Endothelial cell of umbilical vein (primary cell): ENCODE data around the gene CT47C1. TPM values are rescaled to one million over a fixed set of nuclear protein-coding genes. Genes with fewer than 3 reads are reported as not detected.

Experiments used
- BruUV-seq: library from RNA; stranded (reverse); fragments of 400-500 nt; replicated peaks from 2 replicates; lab custom pipeline; 2021; lab: Mats Ljungman, UMichigan
- CTCF ChIA-PET: fragments of 300-600, 350-600 bp; sonication (Branson Sonifier 250); formaldehyde crosslinking; loops from one replicate; lab custom pipeline; 2021; ENCODE audit warnings: antibody characterized with exemption, inconsistent platforms; lab: Charles Lee
- POLR2A ChIA-PET: fragments of 300-600, 350-600 bp; sonication (Branson Sonifier 250); formaldehyde crosslinking; loops from one replicate; lab custom pipeline; 2021; ENCODE audit warnings: antibody characterized with exemption, inconsistent platforms; lab: Charles Lee
- DNase-seq: peaks from one replicate; pipeline ENCODE4 v3.0.0-alpha.2; 2011; ENCODE audit warnings: low read depth, low spot score
- FAIRE-seq: peaks from 2 replicates; lab custom pipeline; 2011; peaks lifted over from hg19 to GRCh38; lab: Jason Lieb, UNC
- H2AFZ ChIP-seq: 2 replicates; pipeline ENCODE4 v1.6.0; 2012; ENCODE audit warnings: low read depth, low read length, control low read depth, inconsistent platforms
- H3K27ac ChIP-seq: 2 replicates; pipeline ENCODE4 v1.5.1; 2011; ENCODE audit warnings: low read depth, mild to moderate bottlenecking, control low read depth, low read length, moderate library complexity; ENCODE audit not compliant: insufficient read depth
- H3K27me3 ChIP-seq, 2 experiments: 2 replicates each; pipeline versions ENCODE4 v1.6.0 to v1.6.1; 2011; ENCODE audit warnings: low read length in 2 of 2, mixed read lengths in 1 of 2; ENCODE audit not compliant: control insufficient read depth in 2 of 2, insufficient read depth in 2 of 2
- H3K36me3 ChIP-seq, 2 experiments: 2 replicates in 1 of 2; 3 replicates in 1 of 2; pipeline ENCODE4 v1.5.1; 2011; ENCODE audit warnings: low read length in 2 of 2, mild to moderate bottlenecking in 1 of 2, moderate library complexity in 1 of 2; ENCODE audit not compliant: control insufficient read depth in 2 of 2, insufficient read depth in 2 of 2; ENCODE audit errors: extremely low read depth in 1 of 2
- H3K4me1 ChIP-seq: 3 replicates; pipeline ENCODE4 v1.5.1; 2011; ENCODE audit warnings: mild to moderate bottlenecking, low read length; ENCODE audit not compliant: control insufficient read depth, insufficient read depth; ENCODE audit errors: extremely low read depth
- H3K4me2 ChIP-seq: 2 replicates; pipeline ENCODE4 v1.6.1; 2011; ENCODE audit warnings: low read length, control low read depth, mixed read lengths; ENCODE audit not compliant: insufficient read depth
- H3K4me3 ChIP-seq, 3 experiments: fragments of 200-600 bp in 1 of 3; sonication (generic), shearing (Covaris generic) in 1 of 3; replicated peaks in 1 of 3; 2 replicates each; pipeline ENCODE4 v1.5.1; 2011 to 2016; ENCODE audit warnings: control low read depth in 3 of 3, low read length in 3 of 3, mild to moderate bottlenecking in 2 of 3, inconsistent platforms in 1 of 3, low read depth in 1 of 3, moderate library complexity in 1 of 3; ENCODE audit not compliant: insufficient read depth in 1 of 3
- H3K79me2 ChIP-seq: 2 replicates; pipeline ENCODE4 v1.6.0; 2012; ENCODE audit warnings: low read length, inconsistent platforms; ENCODE audit not compliant: control insufficient read depth, insufficient read depth
- H3K9ac ChIP-seq: replicated peaks from 2 replicates; pipeline ENCODE3; 2011; ENCODE audit warnings: low read length, control low read depth; ENCODE audit not compliant: insufficient read depth; ENCODE audit errors: extremely low read depth
- H3K9me1 ChIP-seq: replicated peaks from 3 replicates; pipeline ENCODE4 v1.6.0; 2011; ENCODE audit warnings: mild to moderate bottlenecking, low read length; ENCODE audit not compliant: control insufficient read depth, insufficient read depth; ENCODE audit errors: extremely low read depth
- H3K9me3 ChIP-seq: replicated peaks from 2 replicates; pipeline ENCODE4 v1.5.1; 2012; ENCODE audit warnings: low read length, inconsistent platforms; ENCODE audit not compliant: control insufficient read depth, insufficient read depth
- H4K20me1 ChIP-seq: replicated peaks from 2 replicates; pipeline ENCODE3; 2011; ENCODE audit warnings: mild to moderate bottlenecking, low read length; ENCODE audit not compliant: control insufficient read depth, insufficient read depth; ENCODE audit errors: extremely low read depth
- EZH2 ChIP-seq: IDR thresholded peaks from 2 replicates; pipeline ENCODE4 v1.6.1; 2012; ENCODE audit warnings: borderline replicate concordance, low read depth, mild to moderate bottlenecking, moderate library complexity, low read length, inconsistent platforms; ENCODE audit not compliant: severe bottlenecking
- FOS ChIP-seq: IDR thresholded peaks from 2 replicates; pipeline ENCODE4 v1.6.1; 2011; ENCODE audit warnings: mild to moderate bottlenecking, low read length, moderate library complexity, borderline replicate concordance; ENCODE audit not compliant: insufficient read depth
- GATA2 ChIP-seq: IDR thresholded peaks from 2 replicates; pipeline ENCODE4 v1.7.0; 2011; ENCODE audit warnings: low read depth, mild to moderate bottlenecking, moderate library complexity, mixed read lengths, low read length; ENCODE audit not compliant: insufficient read length, insufficient read depth
- JUN ChIP-seq: IDR thresholded peaks from 2 replicates; pipeline ENCODE4 v1.6.1; 2011; ENCODE audit warnings: borderline replicate concordance, low read depth; ENCODE audit not compliant: insufficient read length, insufficient read depth
- MAX ChIP-seq: IDR thresholded peaks from 2 replicates; pipeline ENCODE4 v1.6.1; 2011; ENCODE audit not compliant: insufficient read depth, insufficient read length
- MYC ChIP-seq: IDR thresholded peaks from one replicate; pipeline ENCODE4 v1.6.1; 2011; ENCODE audit warnings: mild to moderate bottlenecking, low read depth, low read length
- POLR2A ChIP-seq: IDR thresholded peaks from 2 replicates; pipeline ENCODE4 v1.6.1; 2012; ENCODE audit warnings: low read depth, mild to moderate bottlenecking, control low read depth, low read length
- POLR2AphosphoS5 ChIP-seq: IDR thresholded peaks from 2 replicates; pipeline ENCODE4 v1.6.1; 2012; ENCODE audit warnings: low read depth, mild to moderate bottlenecking, control low read depth, low read length, moderate library complexity; ENCODE audit not compliant: insufficient read depth
- dilution Hi-C: fragments of 300-500 bp; cut with MboI; formaldehyde crosslinking; loops from one replicate; pipeline ENCODE4 v1.15.0; 2019; ENCODE audit warnings: low sequenced_read_pairs; ENCODE audit not compliant: extremely low pct_ligation_motif_present
- intact Hi-C: fragments of 100-400 bp; cut with micrococcal nuclease; formaldehyde crosslinking; loops from one replicate; pipeline ENCODE4 v1.10.0; 2022
- polyA plus RNA-seq, 4 experiments: library from polyadenylated mRNA; depleted of rRNA in 3 of 4; stranded (reverse) in 3 of 4; unstranded in 1 of 4; fragments of >200 nt; gene quantifications; 2 replicates each; pipeline versions ENCODE4 v1.2.1 to v1.2.3, GENCODE V29; 2011 to 2012; ENCODE audit warnings: missing spikeins in 1 of 4
- total RNA-seq: library from RNA; stranded (reverse); gene quantifications from 2 replicates; pipeline ENCODE4 v1.2.3, GENCODE V29; 2021
- TF ChIP-seq, protein P1 (sequence below), 2 donors: IDR thresholded peaks; 1 replicate in 1 of 2; 2 replicates in 1 of 2; pipeline ENCODE4 v1.5.1; 2011; ENCODE audit warnings: low read length in 2 of 2, mild to moderate bottlenecking in 2 of 2, moderate library complexity in 2 of 2, control low read depth in 1 of 2, inconsistent platforms in 1 of 2, low read depth in 1 of 2; ENCODE audit not compliant: insufficient read depth in 1 of 2; ENCODE audit errors: extremely low read depth in 1 of 2

Gene CT47C1
- total and polyA plus RNA-seq, 2 donors (not counting 3 experiments of a cell fraction or from before 2014, with no cell fraction given), result not detected

DNA sequence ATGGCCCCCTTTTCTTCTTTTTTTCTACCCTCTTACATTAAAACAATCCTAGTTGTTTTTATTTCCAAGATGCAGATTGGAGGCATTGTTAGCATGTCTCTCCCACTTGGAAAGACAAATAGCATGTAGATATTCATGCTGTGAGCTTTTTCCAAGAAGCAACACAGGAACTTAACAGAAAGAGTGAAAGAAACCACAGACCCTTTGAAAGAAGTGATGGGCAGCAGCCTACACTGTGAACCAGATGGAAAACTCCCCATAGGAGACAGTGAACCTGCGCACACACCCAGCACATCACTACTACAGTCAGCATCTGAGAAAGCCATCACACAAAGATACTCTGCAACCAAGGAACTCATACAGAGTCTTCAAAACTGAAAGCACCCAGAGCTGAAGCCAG, 17.8 kb downstream of the CT47C1 start:
- no TSS peak for BruUV-seq
- no peak for DNase-seq
- no peak overlapping the region for H3K4me2 ChIP-seq
- CTCF ChIA-PET, result no interaction called here
- intact Hi-C loops (no loop called here), dilution Hi-C loops (no loop called here)
- no peaks in the 10 kb centered on the region for H3K79me2 ChIP-seq
- H2AFZ ChIP-seq, result no peak overlapping the region
- no peak overlapping the region for H3K9ac ChIP-seq
- H3K36me3 ChIP-seq, result no peaks in the 10 kb centered on the region
- H3K27ac ChIP-seq, result no peak overlapping the region
- H3K9me1 ChIP-seq, result no peaks in the 10 kb centered on the region
- TF ChIP-seq MYC (no peak), JUN (no peak), EZH2 (no peak), FOS (no peak), POLR2A (no peak), POLR2AphosphoS5 (no peak), GATA2 (no peak), MAX (no peak)
- TF ChIP-seq, protein P1, sequence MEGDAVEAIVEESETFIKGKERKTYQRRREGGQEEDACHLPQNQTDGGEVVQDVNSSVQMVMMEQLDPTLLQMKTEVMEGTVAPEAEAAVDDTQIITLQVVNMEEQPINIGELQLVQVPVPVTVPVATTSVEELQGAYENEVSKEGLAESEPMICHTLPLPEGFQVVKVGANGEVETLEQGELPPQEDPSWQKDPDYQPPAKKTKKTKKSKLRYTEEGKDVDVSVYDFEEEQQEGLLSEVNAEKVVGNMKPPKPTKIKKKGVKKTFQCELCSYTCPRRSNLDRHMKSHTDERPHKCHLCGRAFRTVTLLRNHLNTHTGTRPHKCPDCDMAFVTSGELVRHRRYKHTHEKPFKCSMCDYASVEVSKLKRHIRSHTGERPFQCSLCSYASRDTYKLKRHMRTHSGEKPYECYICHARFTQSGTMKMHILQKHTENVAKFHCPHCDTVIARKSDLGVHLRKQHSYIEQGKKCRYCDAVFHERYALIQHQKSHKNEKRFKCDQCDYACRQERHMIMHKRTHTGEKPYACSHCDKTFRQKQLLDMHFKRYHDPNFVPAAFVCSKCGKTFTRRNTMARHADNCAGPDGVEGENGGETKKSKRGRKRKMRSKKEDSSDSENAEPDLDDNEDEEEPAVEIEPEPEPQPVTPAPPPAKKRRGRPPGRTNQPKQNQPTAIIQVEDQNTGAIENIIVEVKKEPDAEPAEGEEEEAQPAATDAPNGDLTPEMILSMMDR (IDR thresholded peaks at IDR 0.05; ENCODE audit: extremely low read depth in 1 of 2, insufficient read depth in 1 of 2, low read depth in 1 of 2, low read length in 2 of 2), result no peak
- peaks cover 0 to 3% of the 10 kb centered on the region in 2 experiments for H3K27me3 ChIP-seq
- FAIRE-seq, result no peak
- H3K4me3 ChIP-seq, result no peak overlapping the region
- H4K20me1 ChIP-seq, result no peaks in the 10 kb centered on the region
- H3K4me1 ChIP-seq, result no peaks in the 10 kb centered on the region
- H3K9me3 ChIP-seq, result no peaks in the 10 kb centered on the region
- POLR2A ChIA-PET, result no interaction called here
